Jurkat, Clone E6-1 (cell line): Measurements from ENCODE around the gene CEBPZOS.
A peak's percentile ranks its signal among the peaks of the same experiment; 100 is the strongest.

ENCODE experiments used
- DNase-seq: peaks from one replicate; pipeline ENCODE4 v3.0.0-alpha.2; 2011; ENCODE audit warnings: low read depth, low spot score
- H3K4me3 ChIP-seq: 2 replicates; pipeline ENCODE4 v1.5.1; 2011; ENCODE audit warnings: mild to moderate bottlenecking, low read length, control low read depth, moderate library complexity

Gene CEBPZOS

GRCh38 chr2:37226863-37227262, 30.6 kb downstream of the CEBPZOS start:
- H3K4me3 ChIP-seq, result no peak overlapping the region
- DNase-seq, result no peak

- DNase-seq, result no peak
- no peak overlapping the region for H3K4me3 ChIP-seq
Observed at GRCh38 chr2:37228788-37229187, 32.5 kb downstream of the CEBPZOS start.

GRCh38 chr2:37230581-37230980, 34.3 kb downstream of the CEBPZOS start:
- H3K4me3 ChIP-seq, result peak overlapping the region; percentile 82
- no peak for DNase-seq

- peak; percentile 67 for DNase-seq
- peak within 1 kb of the TSS; percentile 82 for H3K4me3 ChIP-seq
Observed at GRCh38 chr2:37231241-37232130, 35.2 kb downstream of the CEBPZOS start, which contains the start of the genes CEBPZ and NDUFAF7. Gene CEBPZ (minus strand): TSS chr2:37231596. CDS start chr2:37231567, 29 bp downstream. Gene NDUFAF7 (plus strand): TSS chr2:37231658. CDS start chr2:37231706, 48 bp downstream.

GRCh38 chr2:37232131-37232933, 36.0 kb downstream of the CEBPZOS start:
- no peak for DNase-seq

GRCh38 chr2:37243435-37243834, 47.1 kb downstream of the CEBPZOS start:
- DNase-seq, result no peak
- H3K4me3 ChIP-seq, result no peak overlapping the region

More at GRCh38 chr2:37232131-37232933, 36.0 kb downstream of the CEBPZOS start:
- H3K4me3 ChIP-seq, result peak overlapping the region; percentile 82

- H3K4me3 ChIP-seq, result no peak overlapping the region
- no peak for DNase-seq
Observed at GRCh38 chr2:37244017-37244416, 47.7 kb downstream of the CEBPZOS start.

- DNase-seq, result no peak
- H3K4me3 ChIP-seq, result no peak overlapping the region
Observed at GRCh38 chr2:37244755-37245154, 48.5 kb downstream of the CEBPZOS start.

- no peak for DNase-seq
Observed at GRCh38 chr2:37246205-37246604, 49.9 kb downstream of the CEBPZOS start.

GRCh38 chr2:37250869-37251740, 54.8 kb downstream of the CEBPZOS start:
- DNase-seq, result no peak
- no peak overlapping the region for H3K4me3 ChIP-seq

More at GRCh38 chr2:37246205-37246604, 49.9 kb downstream of the CEBPZOS start:
- no peak overlapping the region for H3K4me3 ChIP-seq
